Tibial nerve (tissue), 3 donors: ENCODE measurements around the gene RBM44.

ENCODE experiments used
- POLR2A ChIP-seq, 2 donors: fragments of 450-650 bp; IDR thresholded peaks; one replicate each; pipeline ENCODE4 v1.6.1; 2017; ENCODE audit warnings: antibody characterized with exemption in 2 of 2, mild to moderate bottlenecking in 2 of 2, moderate library complexity in 2 of 2
- TF ChIP-seq, protein P1 (sequence below), 5 experiments: fragments of 200-600 bp in 3 of 5; fragments of 450-650 bp in 2 of 5; sonication (generic) in 3 of 5; IDR thresholded peaks; one replicate each; pipeline ENCODE4 v1.5.1; 2016 to 2019; ENCODE audit warnings: antibody characterized with exemption in 5 of 5, mild to moderate bottlenecking in 3 of 5, moderate library complexity in 2 of 5

DNA sequence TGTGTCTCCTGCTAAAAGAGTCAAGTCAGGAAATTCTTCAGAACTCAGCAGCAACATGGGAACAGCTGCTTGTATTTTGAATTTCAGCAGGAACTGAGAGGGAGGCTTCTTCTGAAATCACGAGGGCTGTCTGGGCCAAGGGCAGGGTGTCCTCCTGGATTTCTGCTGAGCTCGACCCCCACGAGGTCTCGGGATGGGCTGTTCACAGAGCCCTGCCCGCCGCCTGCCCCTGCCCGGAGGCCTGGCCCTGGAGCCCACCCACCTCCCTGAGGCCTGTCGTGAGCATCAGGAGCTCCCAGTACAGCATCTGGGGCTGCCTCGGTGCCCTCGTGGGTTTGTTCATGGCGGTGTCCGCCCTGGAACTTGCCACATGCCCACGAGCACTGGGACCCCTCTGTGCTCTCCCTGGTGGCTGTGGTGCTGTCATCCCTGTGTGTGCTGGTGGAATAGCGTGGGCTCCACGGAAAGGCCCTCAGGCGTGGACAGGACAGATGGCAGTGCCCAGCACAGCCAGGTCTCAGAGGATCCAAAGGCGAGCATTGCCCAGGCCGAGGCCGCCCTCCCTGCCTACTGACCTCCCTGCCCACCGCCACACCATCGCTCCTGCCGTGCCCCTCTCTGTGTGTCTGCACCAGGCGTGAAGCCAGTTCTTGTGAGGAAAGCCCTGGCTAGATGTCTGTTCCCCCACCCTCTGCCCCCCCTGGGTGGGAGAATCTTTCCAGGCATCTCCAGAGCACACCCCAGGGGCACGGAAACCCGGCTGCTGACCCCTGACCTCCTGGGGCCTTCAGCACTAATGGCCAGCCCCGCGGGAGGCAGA is 86.7 kb downstream of the RBM44 start:
- no peak for TF ChIP-seq POLR2A (IDR thresholded peaks at IDR 0.05)
- TF ChIP-seq, protein P1, sequence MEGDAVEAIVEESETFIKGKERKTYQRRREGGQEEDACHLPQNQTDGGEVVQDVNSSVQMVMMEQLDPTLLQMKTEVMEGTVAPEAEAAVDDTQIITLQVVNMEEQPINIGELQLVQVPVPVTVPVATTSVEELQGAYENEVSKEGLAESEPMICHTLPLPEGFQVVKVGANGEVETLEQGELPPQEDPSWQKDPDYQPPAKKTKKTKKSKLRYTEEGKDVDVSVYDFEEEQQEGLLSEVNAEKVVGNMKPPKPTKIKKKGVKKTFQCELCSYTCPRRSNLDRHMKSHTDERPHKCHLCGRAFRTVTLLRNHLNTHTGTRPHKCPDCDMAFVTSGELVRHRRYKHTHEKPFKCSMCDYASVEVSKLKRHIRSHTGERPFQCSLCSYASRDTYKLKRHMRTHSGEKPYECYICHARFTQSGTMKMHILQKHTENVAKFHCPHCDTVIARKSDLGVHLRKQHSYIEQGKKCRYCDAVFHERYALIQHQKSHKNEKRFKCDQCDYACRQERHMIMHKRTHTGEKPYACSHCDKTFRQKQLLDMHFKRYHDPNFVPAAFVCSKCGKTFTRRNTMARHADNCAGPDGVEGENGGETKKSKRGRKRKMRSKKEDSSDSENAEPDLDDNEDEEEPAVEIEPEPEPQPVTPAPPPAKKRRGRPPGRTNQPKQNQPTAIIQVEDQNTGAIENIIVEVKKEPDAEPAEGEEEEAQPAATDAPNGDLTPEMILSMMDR (IDR thresholded peaks at IDR 0.05): no peak
